Heart left ventricle (tissue), 16 donors: ENCODE data around the gene ACAN. TPM values are rescaled to one million over a fixed set of nuclear protein-coding genes. Genes with fewer than 3 reads are reported as not detected.

Experiments
- ATAC-seq, 4 donors: fragments of 200-7000 bp; cut with Tn5 transposase; one replicate each; pipeline ENCODE4 v1.9.1; 2020 to 2022; ENCODE audit warnings: moderate library complexity in 4 of 4, mild to moderate bottlenecking in 3 of 4, moderate number of reproducible peaks in 1 of 4
- DNase-seq, 5 donors: peaks; one replicate each; pipeline ENCODE4 v3.0.0-alpha.2; 2020
- H3K27ac ChIP-seq, 12 donors: fragments of 200-600 bp; sonication (generic) in 4 of 12; one replicate each; pipeline versions ENCODE4 v1.5.0 to v1.8.0; 2016 to 2022; ENCODE audit warnings: mild to moderate bottlenecking in 2 of 12
- H3K27me3 ChIP-seq, 9 donors: fragments of 200-600 bp; sonication (generic) in 2 of 9; one replicate each; pipeline versions ENCODE4 v1.5.1 to v1.8.0; 2016 to 2022; ENCODE audit warnings: mild to moderate bottlenecking in 3 of 9
- H3K36me3 ChIP-seq, 9 donors: fragments of 200-600 bp; sonication (generic) in 2 of 9; one replicate each; pipeline versions ENCODE4 v1.5.0 to v1.8.0; 2018 to 2022; ENCODE audit warnings: mild to moderate bottlenecking in 2 of 9
- H3K4me1 ChIP-seq, 12 donors: fragments of 200-600 bp; sonication (generic) in 4 of 12; one replicate each; pipeline versions ENCODE4 v1.5.0 to v1.8.0; 2016 to 2022; ENCODE audit warnings: mild to moderate bottlenecking in 3 of 12
- H3K4me3 ChIP-seq, 12 donors: fragments of 200-600 bp; sonication (generic) in 4 of 12; one replicate each; pipeline versions ENCODE4 v1.5.0 to v1.8.0; 2017 to 2022; ENCODE audit warnings: mild to moderate bottlenecking in 9 of 12, moderate library complexity in 4 of 12
- H3K9me3 ChIP-seq, 12 donors: fragments of 200-600 bp; sonication (generic) in 4 of 12; one replicate each; pipeline versions ENCODE4 v1.5.0 to v1.8.0; 2016 to 2022; ENCODE audit warnings: mild to moderate bottlenecking in 1 of 12
- CTCF ChIP-seq, 12 donors: fragments of 200-600 bp; sonication (generic) in 4 of 12; IDR thresholded peaks; one replicate each; pipeline versions ENCODE4 v1.5.0 to v1.8.0; 2018 to 2022; ENCODE audit warnings: antibody characterized with exemption in 12 of 12, mild to moderate bottlenecking in 5 of 12
- POLR2A ChIP-seq, 2 donors: fragments of 450-650 bp; IDR thresholded peaks; one replicate each; pipeline ENCODE4 v1.6.1; 2017; ENCODE audit warnings: antibody characterized with exemption in 2 of 2, mild to moderate bottlenecking in 2 of 2, moderate library complexity in 2 of 2
- WGBS, 4 donors: extraction: QIAGEN DNeasy Blood & Tissue Kit in 2 of 4; methylation state at CpG; one replicate each; pipeline versions ENCODE4 v1.1.5 to v1.1.7; 2013 to 2018; 5-methylcytosine and 5-hydroxymethylcytosine counted together
- intact Hi-C, 10 donors: fragments of 100-400 bp; cut with DNase I; formaldehyde crosslinking; loops; one replicate each; pipeline versions ENCODE4 v1.11.1 to v1.14.2; 2022
- polyA plus RNA-seq, 2 donors: library from polyadenylated mRNA; stranded (reverse); fragments of 200-250 nt; gene quantifications; one replicate each; pipeline ENCODE4 v1.2.3, GENCODE V29; 2013
- total RNA-seq, 9 donors: library from RNA; depleted of rRNA in 2 of 9; stranded (reverse); fragments of >200 nt in 2 of 9; fragmentation: NEBNext Ultra II Directional in 3 of 9; extraction: Animal tissue kit (Norgen Biotek cat#: 25700) in 3 of 9; gene quantifications; one replicate each; pipeline versions ENCODE4 v1.1.0 to v1.2.4, GENCODE V29; 2016 to 2023
- donor health status: ischemic (EF 13 %, LVEDD 7.1; RV severe dilation, severe dysfunction).
- donor health status: healthy with polysubstance abuse.
- donor health status: DM: no; HTN: yes; CAD: no.
- donor health status: DM: no; HTN: no; CAD: no.
- donor health status: ischemic (EF 25% LVEDD 6.9; RV normal size, moderate dysfunction).
- donor health status: ischemic (EF 25% LVEDD 5.7; RV mildly dilated, moderate dysfunction).
- donor health status: healthy.
- donor health status: DM: yes; HTN: yes; CAD: no.
- donor health status: ischemic (EF 35%, LVEDD 5.7; RV mildly dilated, moderate dysfunction).
- donor health status: nonischemic (EF 11% LVEDD 7.7; RV severe dilation, severe dysfunction).
- donor health status: DM: yes; HTN: yes; CAD: no.
- donor health status: PGD.
- donor health status: ischemic (EF 29% LVEDD 5.4; RV normal size, mild dysfunction).
- donor health status: nonischemic (EF 23%, LVEDD 6.1; RV moderate dilation, normal function).

The ACAN gene
- total and polyA plus RNA-seq, 11 donors = 0.02 to 1.2 (median 0.17) TPM; not detected in 1

- Histone ChIP-seq H3K27me3 (peaks cover 5 to 60% (median 23%) of the 10 kb centered on the region in 9 donors), H3K36me3 (no peaks in the 10 kb centered on the region), H3K27ac (no peak overlapping the region), H3K4me1 (no peaks in the 10 kb centered on the region), H3K9me3 (peaks cover 0 to 2% (median 0%) of the 10 kb centered on the region in 12 donors), H3K4me3 (no peak overlapping the region)
- no peak for TF ChIP-seq CTCF (IDR thresholded peaks at IDR 0.05)
- TF ChIP-seq POLR2A (IDR thresholded peaks at IDR 0.05) = no peak
- WGBS, 4 donors = 25 to 32% (median 28%) methylated on average over 17 to 22 of the region's 22 CpGs
- ATAC-seq = no peak
- DNase-seq = no peak
- intact Hi-C loops = loop anchor here in 1 of 10 donors (10.0 kb wide), 1 partner anchor 58 kb away; no protein-coding TSS in a partner anchor
Observed at GRCh38 chr15:88792342-88793282, 10.6 kb upstream of the ACAN start.

- intact Hi-C loops = loop anchor here in 1 of 10 donors (10.0 kb wide), 1 partner anchor 59 kb away; no protein-coding TSS in a partner anchor
- no peak for TF ChIP-seq POLR2A (IDR thresholded peaks at IDR 0.05)
- no peak for TF ChIP-seq CTCF (IDR thresholded peaks at IDR 0.05)
- DNase-seq (no peak), ATAC-seq (no peak)
- H3K4me3 ChIP-seq = no peak overlapping the region
- H3K36me3 ChIP-seq = no peaks in the 10 kb centered on the region
- peaks cover 5 to 72% (median 26%) of the 10 kb centered on the region in 9 donors for H3K27me3 ChIP-seq
- WGBS, 4 donors = 73 to 80% (median 78%) methylated on average over 5 of the region's 5 CpGs
- no peak overlapping the region for H3K27ac ChIP-seq
- peaks cover 0 to 2% (median 0%) of the 10 kb centered on the region in 12 donors for H3K9me3 ChIP-seq
- no peaks in the 10 kb centered on the region for H3K4me1 ChIP-seq
Observed at GRCh38 chr15:88794001-88794400, 9.2 kb upstream of the ACAN start.

GRCh38 chr15:88797663-88798339 is 5.4 kb upstream of the ACAN start:
- ATAC-seq (no peak), DNase-seq (no peak)
- H3K4me3 ChIP-seq = no peak overlapping the region
- no peak overlapping the region for H3K27ac ChIP-seq
- peaks cover 11 to 88% (median 45%) of the 10 kb centered on the region in 9 donors for H3K27me3 ChIP-seq
- no peaks in the 10 kb centered on the region for H3K36me3 ChIP-seq
- peaks cover 0 to 1% (median 0%) of the 10 kb centered on the region in 12 donors for H3K4me1 ChIP-seq
- intact Hi-C loops = loop anchor here in 1 of 10 donors (10.0 kb wide), 1 partner anchor 63 kb away; no protein-coding TSS in a partner anchor
- TF ChIP-seq CTCF (IDR thresholded peaks at IDR 0.05) = no peak
- TF ChIP-seq POLR2A (IDR thresholded peaks at IDR 0.05) = no peak
- 72 to 80% (median 79%) methylated on average over 7 of the region's 7 CpGs for WGBS, 4 donors
- H3K9me3 ChIP-seq = no peaks in the 10 kb centered on the region

GRCh38 chr15:88799341-88799740 is 3.9 kb upstream of the ACAN start:
- Histone ChIP-seq H3K4me1 (peaks cover 0 to 12% (median 0%) of the 10 kb centered on the region in 12 donors), H3K9me3 (no peaks in the 10 kb centered on the region), H3K27ac (no peak overlapping the region), H3K36me3 (no peaks in the 10 kb centered on the region), H3K4me3 (no peak overlapping the region), H3K27me3 (peaks cover 15 to 93% (median 52%) of the 10 kb centered on the region in 9 donors)
- ATAC-seq (no peak), DNase-seq (no peak)
- WGBS, 4 donors = 68 to 83% (median 79%) methylated on average over 4 of the region's 4 CpGs
- intact Hi-C loops = loop anchor here in 1 of 10 donors (10.0 kb wide), 1 partner anchor 65 kb away; no protein-coding TSS in a partner anchor
- TF ChIP-seq POLR2A (IDR thresholded peaks at IDR 0.05) (no peak), CTCF (IDR thresholded peaks at IDR 0.05) (no peak)
